NCI-H2196 (cell line): ENCODE measurements around the gene TNK2.
A peak's percentile ranks its signal among the peaks of the same experiment; 100 is the strongest.

Experiments
- DNase-seq: peaks from one replicate; lab custom pipeline; 2025; ENCODE audit not compliant: unreplicated experiment; lab: John Stamatoyannopoulos, UW

TNK2 gene

GRCh38 chr3:195854628-195855294 is 53.6 kb downstream of the TNK2 start:
- no peak for DNase-seq

DNA sequence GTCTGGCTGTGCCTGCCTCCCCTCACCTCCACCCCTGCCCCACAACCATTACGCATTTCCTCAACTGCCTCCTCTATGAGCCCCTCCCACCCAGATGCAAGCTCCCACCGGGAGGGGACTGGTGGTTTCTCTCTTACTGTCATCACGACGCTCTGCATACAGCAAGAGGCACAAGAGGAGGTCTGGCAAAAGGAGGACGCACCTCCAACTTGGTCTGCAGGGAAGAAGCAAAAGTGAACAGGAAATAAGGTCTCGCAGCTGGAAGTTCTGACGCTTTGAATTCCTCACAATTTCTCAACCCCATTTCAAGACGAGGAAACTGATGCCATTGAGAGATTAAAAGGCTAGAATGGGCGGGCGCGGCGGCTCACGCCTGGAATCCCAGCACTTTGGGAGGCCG is 54.4 kb downstream of the TNK2 start:
- no peak for DNase-seq

GRCh38 chr3:195853036-195853435 is 55.3 kb downstream of the TNK2 start:
- no peak for DNase-seq

DNA sequence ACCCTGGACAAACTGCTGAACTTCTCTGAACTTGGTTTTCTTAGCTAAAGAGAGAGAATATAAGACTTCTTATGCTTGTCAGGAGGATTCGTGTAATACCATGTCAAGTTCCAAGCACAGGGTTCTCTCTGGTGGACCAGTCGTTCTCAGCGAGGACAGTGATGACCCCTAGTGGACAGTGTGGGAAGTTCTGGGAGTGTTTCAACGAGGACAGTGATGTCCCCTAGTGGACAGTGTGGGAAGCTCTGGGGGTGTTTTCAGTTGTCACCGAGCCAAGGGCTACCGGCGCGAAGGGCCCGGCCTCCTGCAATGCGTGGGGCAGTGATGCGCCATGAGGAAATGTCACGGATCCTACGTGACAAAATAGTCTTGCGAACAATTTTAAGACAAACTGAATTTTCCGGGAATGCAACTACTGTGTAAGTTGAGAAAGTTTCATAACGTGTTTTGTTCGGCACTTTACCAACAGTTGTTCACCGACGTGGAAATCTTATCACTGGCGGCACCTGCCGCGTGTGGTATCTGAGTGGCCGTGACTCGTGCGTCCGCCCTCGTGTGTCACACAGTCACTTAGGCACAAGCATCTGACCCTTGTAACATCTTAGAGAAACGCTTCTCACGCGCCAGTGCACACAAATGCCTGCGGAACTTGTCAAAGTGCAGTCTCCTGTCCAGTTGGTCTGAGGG is 57.4 kb downstream of the TNK2 start:
- DNase-seq, result peak; percentile 99

DNA sequence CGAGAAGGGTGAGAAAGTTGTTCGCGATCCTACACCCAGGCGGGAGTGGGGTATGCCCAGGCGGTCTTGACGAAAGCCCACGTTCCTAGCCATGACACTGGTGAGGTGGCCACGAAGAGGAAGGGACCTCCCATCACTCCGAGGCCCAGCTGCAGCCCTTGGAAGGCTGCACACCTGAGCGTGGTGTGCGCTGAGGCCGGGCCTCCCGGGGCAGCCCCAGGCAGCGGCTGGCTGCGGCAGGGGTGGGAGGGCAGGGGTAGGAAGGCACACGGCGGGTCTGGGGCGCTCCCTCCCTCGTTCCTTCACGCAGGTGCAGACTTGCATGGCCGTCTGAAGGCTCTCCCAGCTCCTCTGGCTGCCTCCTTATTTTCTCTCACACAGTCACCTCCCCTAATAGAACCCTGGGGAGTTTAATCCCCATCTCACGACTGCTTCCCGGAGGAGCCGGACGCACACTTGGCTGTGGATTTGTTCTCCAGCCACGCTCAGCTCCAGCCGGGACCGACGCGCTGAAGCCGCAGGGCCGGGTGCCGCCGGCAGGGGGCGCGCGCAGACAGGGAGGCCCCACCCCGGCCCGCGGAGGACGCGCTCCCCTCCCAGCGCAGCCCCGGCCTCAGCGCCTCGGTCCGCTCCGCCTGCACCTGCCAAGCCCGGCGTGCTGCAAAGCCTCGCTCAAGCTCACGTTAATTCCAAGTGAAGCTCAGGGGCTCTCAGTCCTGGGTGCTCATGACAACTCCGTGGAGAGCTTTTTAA is 58.9 kb downstream of the TNK2 start:
- DNase-seq, result peak; percentile 50

DNA sequence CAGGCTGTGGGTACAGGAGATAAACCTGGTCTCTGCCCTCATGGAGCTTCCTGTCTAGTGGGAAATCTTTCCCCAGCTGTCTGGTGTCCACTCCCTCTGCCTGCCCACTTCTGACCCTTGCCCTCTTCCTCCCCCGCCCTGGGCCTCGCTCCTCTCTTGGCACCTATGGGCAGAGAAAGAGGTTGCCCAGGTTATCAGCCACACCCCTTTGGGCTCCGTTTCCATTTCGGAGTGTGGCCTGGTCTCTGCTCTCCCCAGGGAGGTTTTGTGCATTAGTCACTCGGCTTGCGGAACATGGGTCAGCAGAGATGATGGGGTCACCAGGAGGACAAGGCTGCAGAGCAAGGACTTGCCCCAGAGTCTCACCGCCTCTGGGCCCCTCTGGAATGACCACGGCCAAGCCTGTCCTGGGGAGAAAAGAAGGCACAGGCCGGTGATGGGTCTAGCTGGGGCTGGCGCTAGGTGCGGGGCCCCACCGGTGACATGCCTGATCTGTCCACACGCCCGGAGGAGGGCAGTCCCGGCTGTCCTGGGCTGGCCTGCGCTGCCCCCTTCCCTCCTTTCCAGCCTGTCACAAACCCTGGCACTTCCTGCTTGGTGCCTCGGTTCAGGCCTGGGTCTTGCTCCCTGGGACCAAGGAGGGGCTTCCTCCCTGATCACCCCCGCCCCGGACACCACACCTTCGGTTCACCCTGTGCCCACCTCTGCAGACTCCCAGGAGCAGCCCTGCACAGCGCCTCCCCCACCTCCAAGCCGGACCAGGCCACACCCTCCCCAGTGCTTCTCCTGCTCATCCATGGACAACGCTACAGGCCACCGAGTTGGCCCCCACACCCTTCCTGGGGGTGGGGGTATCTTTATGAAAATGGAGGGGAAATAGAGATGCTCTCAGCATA is 61.0 kb downstream of the TNK2 start:
- DNase-seq, result no peak

DNA sequence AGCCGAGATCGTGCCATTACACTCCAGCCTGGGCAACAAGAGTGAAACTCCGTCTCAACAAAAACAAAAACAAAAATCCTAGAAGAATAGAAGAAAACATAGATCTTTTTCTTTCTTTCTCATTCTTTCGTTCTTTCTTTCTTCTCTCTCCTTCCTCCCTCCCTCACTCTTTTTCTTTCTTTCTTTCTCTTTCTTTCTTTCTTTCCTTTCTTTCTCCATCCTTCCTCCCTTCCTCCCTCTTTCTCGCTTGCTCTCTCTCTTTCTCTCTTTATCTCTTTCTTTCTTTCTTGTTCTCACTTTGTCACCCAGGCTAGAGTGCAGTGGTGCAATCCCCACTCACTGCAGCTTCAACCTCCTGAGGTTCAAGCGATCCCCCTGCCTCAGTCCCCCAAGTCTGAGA is 62.9 kb downstream of the TNK2 start:
- no peak for DNase-seq

- DNase-seq, result no peak
Measured at GRCh38 chr3:195844671-195845218, 63.6 kb downstream of the TNK2 start.

GRCh38 chr3:195839260-195840010 is 68.9 kb downstream of the TNK2 start:
- no peak for DNase-seq

- no peak for DNase-seq
Measured at GRCh38 chr3:195838714-195839113, 69.6 kb downstream of the TNK2 start.

DNA sequence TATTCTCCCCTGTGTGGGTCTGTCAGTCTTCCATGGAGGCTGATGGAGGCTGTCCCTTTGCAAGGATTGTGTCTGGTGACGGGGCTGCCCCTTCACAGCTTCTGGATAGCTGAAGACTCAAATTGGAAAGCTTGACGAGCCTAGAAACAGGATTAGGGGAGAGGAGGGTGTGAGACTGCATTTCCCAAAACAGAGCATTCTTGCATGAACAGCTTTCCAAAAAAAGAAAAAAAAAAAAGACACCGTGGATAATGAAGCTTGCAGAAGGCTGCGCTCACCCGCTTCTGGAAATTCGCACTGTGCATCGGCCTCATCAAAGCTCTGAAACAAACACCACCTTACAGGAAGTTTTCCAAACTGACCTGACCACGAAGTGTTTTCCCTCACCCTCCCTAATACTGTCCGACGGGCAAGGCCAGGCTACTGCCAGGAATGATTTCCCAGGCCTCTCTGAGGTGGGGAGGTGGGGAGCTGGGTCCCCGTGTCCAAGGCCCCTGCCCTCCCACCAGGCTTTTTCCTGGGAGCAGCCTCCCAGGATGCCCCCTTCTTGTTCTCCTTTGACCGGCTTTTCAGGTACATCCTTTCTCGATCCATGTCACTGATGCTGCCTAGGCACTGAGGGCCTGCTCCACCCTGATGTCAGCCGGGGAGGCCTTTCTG is 71.7 kb downstream of the TNK2 start:
- no peak for DNase-seq

- DNase-seq, result no peak
Measured at GRCh38 chr3:195835791-195836190, 72.6 kb downstream of the TNK2 start.

DNA sequence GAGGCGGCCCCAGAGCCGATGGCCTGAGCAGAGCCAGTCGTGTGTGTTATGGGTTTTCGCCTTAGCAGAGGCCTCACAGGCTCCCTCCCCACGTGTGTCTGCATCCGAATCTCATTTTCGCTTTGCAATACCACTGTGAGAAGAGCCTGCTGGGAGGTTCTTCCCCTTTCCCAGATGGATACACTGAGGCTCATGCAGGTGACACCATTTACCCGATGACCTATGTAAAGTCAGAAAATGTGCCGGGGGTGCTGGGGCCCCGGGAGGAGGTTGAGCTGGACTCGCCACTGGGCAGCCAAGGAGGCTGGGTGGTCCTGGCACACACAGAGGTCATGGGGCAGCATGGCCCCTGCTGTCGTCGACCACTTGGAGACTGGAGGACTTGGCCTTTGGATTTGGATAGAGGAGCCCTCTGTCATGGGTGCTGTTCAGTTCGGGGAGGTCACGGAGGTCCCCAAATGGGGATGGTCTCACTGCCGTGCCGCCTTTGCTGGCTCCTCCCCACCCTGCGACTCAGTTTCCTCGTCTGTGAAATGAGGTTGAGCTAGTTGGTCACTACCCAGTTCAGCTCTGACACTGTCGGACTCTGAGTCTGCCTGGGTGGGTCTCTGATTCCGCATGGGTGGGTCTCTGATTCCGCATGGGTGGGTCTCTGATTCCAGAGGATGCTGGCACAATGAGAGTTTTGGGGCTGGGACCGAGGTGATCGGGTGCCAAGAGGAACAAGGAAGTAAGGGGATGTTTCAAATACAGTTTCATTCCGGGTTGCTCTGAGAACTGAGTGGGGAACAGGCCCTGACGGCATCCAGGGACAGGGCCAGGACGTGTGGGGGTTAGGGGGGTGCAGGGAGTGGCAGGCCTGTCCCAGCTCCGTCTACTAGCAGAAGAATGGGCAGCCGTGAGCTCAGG is 73.4 kb downstream of the TNK2 start:
- no peak for DNase-seq

GRCh38 chr3:195829897-195830254 is 78.5 kb downstream of the TNK2 start:
- DNase-seq, result no peak

DNA sequence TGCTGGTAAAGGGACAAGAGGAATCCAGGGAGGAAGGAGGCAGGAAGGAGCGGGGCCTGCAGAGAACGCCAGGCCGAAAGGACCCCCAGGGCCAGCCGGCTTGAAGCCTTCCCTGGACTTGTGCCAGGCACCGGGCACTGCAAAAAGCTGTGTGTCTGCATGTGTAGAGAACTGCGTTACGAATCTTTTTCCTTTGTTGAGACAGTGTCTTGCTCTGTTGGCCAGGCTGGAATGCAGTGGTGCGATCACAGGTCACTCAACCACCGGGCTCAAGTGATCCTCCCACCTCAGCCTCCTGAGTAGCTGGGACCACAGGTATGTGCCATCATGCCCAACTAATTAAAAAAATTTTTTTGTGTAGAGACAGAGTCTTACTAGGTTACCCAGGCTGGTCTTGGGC is 79.6 kb downstream of the TNK2 start:
- DNase-seq, result no peak

DNA sequence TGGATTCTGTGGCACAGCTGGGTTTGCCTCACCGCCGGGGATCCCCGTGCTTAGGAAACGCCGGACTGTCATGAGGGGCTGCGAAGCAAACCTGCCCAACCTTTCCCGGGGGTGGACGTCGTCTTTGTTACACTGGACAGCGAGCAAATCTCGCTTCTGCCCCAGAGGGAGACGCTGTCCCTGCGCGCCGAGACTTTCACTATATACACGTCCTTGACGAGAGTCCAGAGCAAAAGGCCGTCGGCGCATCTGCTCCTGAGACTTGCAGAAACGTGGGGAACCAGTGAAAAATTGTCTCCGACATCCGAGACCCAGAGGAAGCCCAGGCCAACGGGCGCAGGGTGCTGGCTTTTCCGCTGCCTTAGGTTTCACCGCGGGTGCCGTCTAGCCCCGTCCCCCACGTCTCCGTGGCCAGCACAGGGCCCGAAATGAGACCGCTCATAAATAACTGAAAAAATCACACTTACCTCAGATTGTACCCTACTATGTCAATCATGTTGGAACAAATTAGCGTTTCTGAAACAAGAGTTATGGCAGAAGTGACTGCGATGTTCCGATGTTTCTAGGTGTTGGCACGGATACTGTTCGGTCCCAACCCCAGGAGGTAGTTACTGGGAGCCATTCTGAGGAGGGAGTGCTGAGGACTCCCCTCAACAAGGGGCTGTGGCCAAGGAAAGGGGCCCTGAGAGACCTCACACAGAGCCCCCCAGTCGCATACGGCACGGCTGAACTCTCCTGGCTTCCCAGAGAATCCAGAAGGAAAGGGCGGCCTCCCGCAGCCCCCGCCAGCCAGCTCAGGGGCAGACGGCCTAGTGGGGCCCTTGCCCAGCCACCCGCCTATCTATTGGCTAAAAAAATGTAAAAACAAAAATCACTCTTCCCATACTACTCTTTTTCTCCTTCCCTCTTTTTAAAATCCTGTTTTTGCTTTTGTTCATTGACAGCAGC is 82.2 kb downstream of the TNK2 start:
- DNase-seq, result no peak

DNA sequence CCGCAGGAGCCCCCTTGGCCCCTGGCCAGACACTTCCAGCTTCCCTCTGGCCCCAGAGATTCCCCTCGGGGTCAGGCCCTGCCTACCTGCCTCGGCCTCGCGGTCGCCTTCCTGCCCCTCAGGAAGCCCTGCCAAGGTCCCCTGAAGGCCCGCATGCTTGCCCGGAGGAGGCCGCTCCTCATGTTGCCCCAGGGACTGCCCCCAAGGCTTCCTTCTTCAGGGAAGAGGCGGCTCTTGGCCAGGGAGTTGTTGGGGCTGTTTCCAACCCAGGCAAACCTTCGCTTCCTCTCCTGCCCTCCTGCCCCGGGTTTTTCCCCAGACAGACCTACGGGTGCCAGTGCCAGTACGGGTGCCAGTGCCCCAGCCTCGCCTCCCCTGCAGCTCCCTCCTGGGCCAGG is 83.2 kb downstream of the TNK2 start:
- no peak for DNase-seq
